IMR-90 (cell line): ENCODE measurements around the gene ZFYVE28.

Experiments
- CHD1 ChIP-seq: IDR thresholded peaks from 2 replicates; pipeline ENCODE4 v1.6.1; 2012; ENCODE audit warnings: low read depth, low read length, improper control_type of control experiment
- CTCF ChIP-seq: conservative IDR thresholded peaks from 2 replicates; pipeline ENCODE4 v1.5.1; 2012; ENCODE audit warnings: mild to moderate bottlenecking, low read depth, low read length, improper control_type of control experiment
- MXI1 ChIP-seq: IDR thresholded peaks from 2 replicates; pipeline ENCODE4 v1.6.1; 2012; ENCODE audit warnings: low read depth, mild to moderate bottlenecking, low read length, moderate library complexity, borderline replicate concordance
- NFE2L2 ChIP-seq: fragments of 150-350 bp; IDR thresholded peaks from 2 replicates; pipeline ENCODE4 v1.6.1; 2016; ENCODE audit warnings: low read depth, mild to moderate bottlenecking, low read length
- POLR2A ChIP-seq: IDR thresholded peaks from 2 replicates; pipeline ENCODE4 v1.6.1; 2012; ENCODE audit warnings: mild to moderate bottlenecking, low read depth, low read length
- RAD21 ChIP-seq: IDR thresholded peaks from 2 replicates; pipeline ENCODE4 v1.6.1; 2012; ENCODE audit warnings: low read length, improper control_type of control experiment
- USF2 ChIP-seq: fragments of 150-350 bp; IDR thresholded peaks from 2 replicates; pipeline ENCODE4 v1.6.1; 2017; ENCODE audit warnings: mild to moderate bottlenecking, antibody characterized with exemption, low read length, low read depth

- no peak for TF ChIP-seq POLR2A
- no peak for TF ChIP-seq CTCF
- no peak for TF ChIP-seq CHD1
- TF ChIP-seq NFE2L2 = no peak
- TF ChIP-seq USF2 = no peak
- TF ChIP-seq RAD21 = no peak
- TF ChIP-seq MXI1 = no peak
These were observed 22.9 kb downstream of the ZFYVE28 start for GRCh38 chr4:2395584-2395983.
